A673 (cell line): ENCODE results near the gene KRT4. TPM values are rescaled to one million over a fixed set of nuclear protein-coding genes. Genes with fewer than 3 reads are reported as not detected.

Source experiments
- BruUV-seq: library from RNA; stranded (reverse); fragments of 400-500 nt; replicated peaks from 2 replicates; lab custom pipeline; 2021; lab: Mats Ljungman, UMichigan
- CTCF ChIA-PET: fragments of 300-600 bp; sonication (Branson Sonifier 250); formaldehyde crosslinking; loops from one replicate; lab custom pipeline; 2022; ENCODE audit warnings: antibody characterized with exemption; lab: Charles Lee
- POLR2A ChIA-PET: fragments of 300-600 bp; sonication (Branson Sonifier 250); formaldehyde crosslinking; loops from one replicate; lab custom pipeline; 2022; ENCODE audit warnings: antibody characterized with exemption; ENCODE audit not compliant: low non-redundant PET; lab: Charles Lee
- DNase-seq: peaks from one replicate; pipeline ENCODE4 v3.0.0-alpha.2; 2015; ENCODE audit warnings: low spot score
- H3K27ac ChIP-seq: fragments of 200-600 bp; sonication (generic); 2 replicates; pipeline ENCODE4 v1.5.1; 2016; ENCODE audit warnings: mixed run types, low read depth, mild to moderate bottlenecking, mixed read lengths, antibody characterized with exemption, low read length; ENCODE audit not compliant: poor library complexity, severe bottlenecking
- H3K27me3 ChIP-seq: fragments of 200-600 bp; sonication (generic); replicated peaks from 2 replicates; pipeline ENCODE4 v1.6.1; 2017; ENCODE audit warnings: mixed run types, low read depth, mild to moderate bottlenecking, mixed read lengths, antibody characterized with exemption, low read length; ENCODE audit not compliant: insufficient read depth, poor library complexity
- H3K36me3 ChIP-seq: fragments of 200-600 bp; sonication (generic); 2 replicates; pipeline ENCODE4 v1.6.1; 2016; ENCODE audit warnings: mixed run types, mild to moderate bottlenecking, mixed read lengths, antibody characterized with exemption, low read length; ENCODE audit not compliant: insufficient read depth, poor library complexity, severe bottlenecking
- H3K4me1 ChIP-seq: fragments of 200-600 bp; sonication (generic); 2 replicates; pipeline ENCODE4 v1.6.1; 2017; ENCODE audit warnings: mixed run types, mild to moderate bottlenecking, mixed read lengths, antibody characterized with exemption, low read length; ENCODE audit not compliant: insufficient read depth, poor library complexity, severe bottlenecking
- H3K4me3 ChIP-seq: fragments of 200-600 bp; sonication (generic); 2 replicates; pipeline ENCODE4 v1.5.1; 2016; ENCODE audit warnings: low read depth, mixed run types, mild to moderate bottlenecking, mixed read lengths, low read length; ENCODE audit not compliant: poor library complexity, severe bottlenecking
- H3K9me3 ChIP-seq: fragments of 200-600 bp; sonication (generic); 2 replicates; pipeline ENCODE4 v1.6.1; 2016; ENCODE audit warnings: mixed run types, low read depth, mild to moderate bottlenecking, mixed read lengths, antibody characterized with exemption, low read length; ENCODE audit not compliant: poor library complexity, severe bottlenecking
- EZH2 ChIP-seq: fragments of 200-600 bp; sonication (generic); IDR thresholded peaks from 2 replicates; pipeline ENCODE4 v1.6.1; 2017; ENCODE audit warnings: borderline replicate concordance, low read depth, mild to moderate bottlenecking, mixed read lengths, antibody characterized with exemption, low read length; ENCODE audit not compliant: poor library complexity, severe bottlenecking
- intact Hi-C: fragments of 100-400 bp; cut with micrococcal nuclease; formaldehyde crosslinking; loops from one replicate; pipeline ENCODE4 v1.10.0; 2022; ENCODE audit not compliant: unreplicated experiment
- total RNA-seq: library from RNA; stranded (reverse); gene quantifications from 2 replicates; pipeline ENCODE4 v1.2.3, GENCODE V29; 2021
- TF ChIP-seq, protein P1 (sequence below): fragments of 300-800, 200-600 bp; sonication (generic); conservative IDR thresholded peaks from 2 replicates; pipeline ENCODE4 v1.5.1; 2017; ENCODE audit warnings: low read depth, mild to moderate bottlenecking, antibody characterized with exemption, low read length, moderate library complexity, mixed read lengths

Gene KRT4
- total RNA-seq, 1 experiment from 2014 or later: not detected

DNA sequence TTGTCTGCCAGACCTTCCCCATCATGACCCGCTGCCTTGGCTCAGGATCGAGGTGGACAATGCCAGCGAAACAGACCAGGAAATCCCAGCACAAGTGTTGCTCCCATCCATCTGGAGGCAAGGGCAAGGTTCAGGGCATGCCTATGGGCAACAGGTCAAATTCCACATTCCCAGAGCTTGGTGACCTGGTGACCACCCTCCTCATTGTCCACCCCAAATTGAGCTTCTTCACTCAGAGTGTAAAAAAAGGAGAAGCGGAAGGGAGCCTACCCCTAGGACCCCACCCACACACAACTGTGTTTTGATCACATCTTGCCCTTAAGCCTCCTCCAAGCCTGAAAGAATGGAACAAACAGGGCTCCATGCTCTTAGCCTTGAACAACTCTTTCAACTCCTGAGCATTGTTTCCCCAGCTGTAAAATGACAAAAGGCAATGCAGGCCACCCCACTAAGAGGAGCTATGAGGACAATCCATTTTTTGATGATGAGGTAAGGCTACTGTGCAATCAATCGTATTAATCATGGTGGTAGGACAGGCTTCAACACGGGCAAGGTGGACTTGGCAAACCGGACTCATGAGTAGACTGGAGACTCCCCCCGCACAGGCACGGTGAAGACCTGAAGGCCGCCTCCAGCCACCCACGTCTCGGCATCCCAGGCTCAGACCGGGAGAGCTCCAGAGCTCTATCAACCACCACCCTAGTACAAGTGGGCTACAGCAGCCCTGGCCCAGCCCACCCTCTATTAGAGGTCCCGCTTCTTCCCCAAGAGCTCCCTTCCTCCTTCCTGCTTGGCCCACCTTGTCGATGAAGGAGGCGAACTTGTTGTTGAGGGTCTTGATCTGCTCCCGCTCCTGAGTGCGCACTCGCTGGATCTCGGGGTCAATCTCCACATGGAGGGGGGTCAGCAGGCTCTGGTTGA is 19.3 kb upstream of the KRT4 start:
- H3K27ac ChIP-seq: no peak overlapping the region
- intact Hi-C loops: no loop called here
- no peaks in the 10 kb centered on the region for H3K4me1 ChIP-seq
- H3K27me3 ChIP-seq: no peaks in the 10 kb centered on the region
- TF ChIP-seq, protein P1, sequence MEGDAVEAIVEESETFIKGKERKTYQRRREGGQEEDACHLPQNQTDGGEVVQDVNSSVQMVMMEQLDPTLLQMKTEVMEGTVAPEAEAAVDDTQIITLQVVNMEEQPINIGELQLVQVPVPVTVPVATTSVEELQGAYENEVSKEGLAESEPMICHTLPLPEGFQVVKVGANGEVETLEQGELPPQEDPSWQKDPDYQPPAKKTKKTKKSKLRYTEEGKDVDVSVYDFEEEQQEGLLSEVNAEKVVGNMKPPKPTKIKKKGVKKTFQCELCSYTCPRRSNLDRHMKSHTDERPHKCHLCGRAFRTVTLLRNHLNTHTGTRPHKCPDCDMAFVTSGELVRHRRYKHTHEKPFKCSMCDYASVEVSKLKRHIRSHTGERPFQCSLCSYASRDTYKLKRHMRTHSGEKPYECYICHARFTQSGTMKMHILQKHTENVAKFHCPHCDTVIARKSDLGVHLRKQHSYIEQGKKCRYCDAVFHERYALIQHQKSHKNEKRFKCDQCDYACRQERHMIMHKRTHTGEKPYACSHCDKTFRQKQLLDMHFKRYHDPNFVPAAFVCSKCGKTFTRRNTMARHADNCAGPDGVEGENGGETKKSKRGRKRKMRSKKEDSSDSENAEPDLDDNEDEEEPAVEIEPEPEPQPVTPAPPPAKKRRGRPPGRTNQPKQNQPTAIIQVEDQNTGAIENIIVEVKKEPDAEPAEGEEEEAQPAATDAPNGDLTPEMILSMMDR: no peak
- TF ChIP-seq EZH2: no peak
- no peaks in the 10 kb centered on the region for H3K9me3 ChIP-seq
- no peak overlapping the region for H3K4me3 ChIP-seq
- POLR2A ChIA-PET: no interaction called here
- no TSS peak for BruUV-seq
- CTCF ChIA-PET: interaction anchor here (0.5 kb wide), 1 partner anchor 141 kb away, joined by 3 read pairs; no protein-coding TSS in a partner anchor
- H3K36me3 ChIP-seq: no peaks in the 10 kb centered on the region
- no peak for DNase-seq

DNA sequence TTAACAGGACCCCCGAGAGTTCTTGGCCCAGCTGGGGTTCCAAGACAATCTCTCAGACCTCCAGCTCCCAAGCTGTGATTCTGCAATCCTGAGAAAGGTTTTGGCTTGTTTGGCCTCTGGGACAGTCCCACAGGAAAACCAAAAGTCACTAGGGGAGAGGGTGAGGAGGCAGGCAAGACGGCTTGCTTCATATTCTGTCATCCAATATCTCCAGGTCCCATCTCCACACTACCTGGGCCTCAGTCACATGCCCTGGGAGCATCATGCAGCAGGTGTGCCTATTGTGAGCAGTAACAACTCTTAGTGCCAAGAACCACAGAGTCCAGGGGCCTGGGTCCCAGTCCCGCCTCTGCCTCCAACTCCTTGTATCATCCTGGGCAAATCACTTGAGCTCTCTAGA is 18.5 kb upstream of the KRT4 start:
- no peak overlapping the region for H3K27ac ChIP-seq
- no peaks in the 10 kb centered on the region for H3K36me3 ChIP-seq
- no peak for TF ChIP-seq EZH2
- no peak for DNase-seq
- no peaks in the 10 kb centered on the region for H3K4me1 ChIP-seq
- no peak overlapping the region for H3K4me3 ChIP-seq
- POLR2A ChIA-PET: no interaction called here
- no peaks in the 10 kb centered on the region for H3K27me3 ChIP-seq
- CTCF ChIA-PET: no interaction called here
- intact Hi-C loops: no loop called here
- H3K9me3 ChIP-seq: no peaks in the 10 kb centered on the region
- BruUV-seq: no TSS peak

DNA sequence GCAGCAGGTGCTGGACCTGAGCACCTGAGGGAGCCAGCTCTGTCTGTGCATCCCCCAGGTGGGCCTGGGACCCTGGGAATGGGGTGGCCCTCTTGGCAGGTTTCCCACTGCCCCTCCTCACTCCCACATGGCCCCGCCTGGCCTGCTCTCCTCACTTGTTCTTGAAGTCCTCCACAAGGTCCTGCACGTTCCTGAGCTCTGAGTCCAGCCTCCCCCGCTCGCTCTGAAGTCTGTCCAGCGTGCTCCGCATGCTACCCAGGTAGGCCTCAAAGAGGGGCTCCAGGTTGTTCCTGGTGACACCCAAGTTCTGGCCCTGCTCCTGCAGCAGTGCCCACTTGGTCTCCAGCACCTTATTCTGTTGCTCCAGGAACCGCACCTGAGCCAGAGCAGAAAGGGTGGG is 17.3 kb upstream of the KRT4 start:
- Histone ChIP-seq H3K9me3 (no peaks in the 10 kb centered on the region), H3K36me3 (no peaks in the 10 kb centered on the region), H3K27ac (no peak overlapping the region), H3K4me1 (no peaks in the 10 kb centered on the region), H3K27me3 (no peaks in the 10 kb centered on the region), H3K4me3 (no peak overlapping the region)
- POLR2A ChIA-PET: no interaction called here
- BruUV-seq: no TSS peak
- CTCF ChIA-PET: no interaction called here
- TF ChIP-seq EZH2: no peak
- TF ChIP-seq, protein P1: no peak
- no peak for DNase-seq
- intact Hi-C loops: no loop called here
